Activated CD4-positive, alpha-beta T cell treated with anti-CD3 and anti-CD28 coated beads for 1 hour (primary cell): ENCODE results near the gene ADTRP.

ENCODE experiments used
- DNase-seq: peaks from one replicate; pipeline ENCODE4 v3.0.0-alpha.2; 2020

ADTRP gene

DNA sequence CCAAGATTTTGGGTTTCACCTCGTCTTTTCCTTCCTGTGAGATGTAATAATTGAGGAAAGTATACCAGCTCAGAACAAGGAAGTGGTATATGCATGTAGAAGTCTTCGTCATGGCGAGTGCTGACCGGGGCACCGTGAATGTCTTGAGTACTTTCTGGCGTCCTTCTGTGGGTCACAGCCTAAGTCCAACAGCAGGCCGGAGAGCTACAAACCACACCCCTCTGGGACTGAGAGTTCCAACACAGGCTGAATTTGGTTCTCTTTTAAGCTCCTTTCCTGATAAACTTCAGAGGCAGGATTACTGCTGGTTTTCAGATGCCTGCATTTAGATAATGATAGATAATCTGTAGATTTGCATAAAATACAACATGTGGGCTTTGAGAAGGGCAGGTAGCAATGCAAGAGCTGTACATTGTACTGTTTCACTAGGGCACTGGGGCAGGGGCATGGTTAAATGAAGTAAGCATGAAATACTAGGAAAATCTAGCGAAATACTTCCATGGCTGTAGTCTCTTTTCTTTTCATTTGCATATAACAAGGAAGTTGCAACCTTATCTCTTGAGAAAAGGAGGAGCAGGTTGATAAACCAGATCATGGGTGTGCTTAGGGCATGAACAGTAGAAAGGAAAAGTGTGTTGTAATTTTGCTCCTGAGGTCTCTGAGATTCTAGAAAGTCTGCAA, at the start of gene ADTRP:
TSS of gene ADTRP (minus strand) at position 156 of the 681 bp plus-strand sequence. CDS start at position 112, 44 bp downstream.
- no peak for DNase-seq

DNA sequence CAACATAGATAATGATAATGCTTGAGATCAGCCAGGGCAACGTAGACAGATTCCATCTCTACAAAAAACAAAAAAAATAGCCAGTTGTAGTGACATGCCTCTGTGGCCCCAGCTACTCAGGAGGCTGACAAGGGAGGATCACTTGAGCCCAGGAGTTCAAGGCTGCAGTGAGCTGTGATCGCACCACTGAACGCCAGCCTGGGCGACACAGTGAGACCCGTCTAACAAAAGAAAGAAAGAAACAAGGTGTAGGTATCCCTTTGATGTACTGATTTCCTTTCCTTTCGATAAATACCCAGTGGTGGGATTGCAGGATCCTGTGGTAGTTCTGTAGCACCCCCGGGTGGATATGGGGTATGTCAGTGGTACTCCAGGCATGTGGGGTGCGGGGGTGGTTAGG, 48.2 kb upstream of the ADTRP start:
- no peak for DNase-seq

DNA sequence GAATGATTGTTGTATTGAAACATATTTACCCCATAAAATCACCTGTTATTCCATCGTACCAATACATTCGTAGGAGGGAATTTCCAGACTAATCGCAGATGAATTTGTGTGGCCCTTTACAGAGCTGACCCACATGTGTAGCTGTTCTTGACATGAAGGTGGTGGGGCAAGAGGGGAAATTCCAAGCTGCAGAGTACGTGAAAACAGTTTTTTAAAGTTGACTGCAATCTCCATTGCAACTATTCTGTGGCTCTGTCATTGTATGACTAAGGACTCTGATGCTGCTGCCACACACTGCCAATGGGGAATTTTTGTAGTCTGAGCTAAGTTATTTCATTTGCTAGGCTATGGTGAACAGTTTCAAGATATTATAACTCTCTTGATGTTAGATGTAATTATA, 46.4 kb upstream of the ADTRP start:
- DNase-seq = no peak

GRCh38 chr6:11822346-11822745, 43.7 kb upstream of the ADTRP start:
- no peak for DNase-seq

GRCh38 chr6:11821781-11822180, 43.2 kb upstream of the ADTRP start:
- DNase-seq = no peak

- DNase-seq = no peak
Measured at GRCh38 chr6:11820821-11821220, 42.2 kb upstream of the ADTRP start.

DNA sequence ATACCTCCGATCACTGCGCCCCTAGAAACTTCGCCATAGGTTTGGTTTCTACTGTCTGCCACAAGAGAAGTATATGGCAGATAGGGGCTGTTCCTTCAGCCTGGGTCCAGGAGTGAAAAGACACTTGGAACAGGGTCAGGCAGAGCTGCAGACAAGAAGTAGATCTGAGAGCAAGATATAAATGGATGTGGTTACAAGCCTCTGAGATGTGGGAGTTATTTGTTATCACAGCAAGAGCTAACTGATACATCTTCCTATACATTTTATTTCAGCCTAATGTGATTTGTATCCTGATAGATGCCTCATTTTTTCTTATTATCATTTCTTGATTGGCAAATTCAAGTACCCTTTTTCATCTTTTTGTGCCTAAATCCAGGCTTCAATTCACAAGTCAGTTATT, 40.9 kb upstream of the ADTRP start:
- no peak for DNase-seq

DNA sequence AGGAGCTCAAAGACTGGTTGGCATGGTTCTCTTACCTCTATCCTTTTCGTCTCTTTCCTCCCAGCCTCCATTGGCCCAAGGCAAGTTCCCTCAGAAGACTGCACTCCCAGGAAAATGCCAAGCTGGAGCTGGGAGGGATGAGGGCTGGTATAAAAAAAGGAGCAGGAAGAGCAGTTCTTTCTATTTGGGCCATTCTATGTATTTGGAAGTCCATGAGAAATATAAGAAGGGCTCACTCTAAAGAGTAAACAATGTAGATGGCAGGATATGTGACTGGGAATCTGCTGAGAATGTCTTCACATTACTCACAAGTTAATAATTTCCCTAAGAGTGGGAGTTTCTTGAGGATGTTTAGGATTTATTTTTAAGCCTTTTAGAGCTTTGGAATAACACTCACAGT, 36.6 kb upstream of the ADTRP start:
- no peak for DNase-seq

DNA sequence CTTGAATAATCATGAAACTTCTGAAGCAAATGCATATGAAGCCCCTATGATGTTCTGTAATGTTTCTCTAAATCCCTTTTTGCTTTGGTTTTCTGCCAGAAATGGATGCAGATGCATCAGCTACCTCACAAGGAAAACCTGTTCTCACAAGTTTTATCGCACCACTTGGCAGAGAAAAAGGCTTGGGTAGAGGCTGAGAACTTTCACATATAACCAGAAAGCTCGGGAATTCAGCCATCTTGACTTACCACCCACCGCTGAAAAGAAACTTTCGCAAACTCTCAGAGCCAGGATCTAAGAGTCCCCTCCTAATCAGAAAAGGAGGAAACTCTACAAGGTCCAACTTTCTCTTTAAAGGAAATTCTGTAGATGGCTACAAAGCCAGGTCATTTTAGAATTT, 36.2 kb upstream of the ADTRP start:
- DNase-seq = no peak

GRCh38 chr6:11814106-11814505, 35.5 kb upstream of the ADTRP start:
- DNase-seq = no peak

DNA sequence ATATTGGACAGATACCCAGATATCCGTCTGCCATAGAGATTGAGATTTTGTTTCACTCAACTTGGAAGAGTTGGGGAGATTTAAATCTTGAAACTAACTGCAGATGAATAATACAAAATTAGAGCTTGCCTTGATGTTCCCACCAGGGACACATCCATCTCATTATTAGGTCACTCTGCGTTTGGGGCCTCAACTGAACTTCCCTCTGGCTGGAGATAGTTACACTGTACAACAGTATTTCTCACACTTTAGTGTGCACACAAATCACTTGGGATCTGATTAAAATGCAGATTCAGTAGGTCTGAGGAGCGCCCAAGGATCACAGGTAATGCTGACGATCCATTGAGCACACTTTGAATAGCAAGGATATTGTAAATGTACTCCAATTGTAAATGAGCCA, 35.0 kb upstream of the ADTRP start:
- DNase-seq = no peak

- no peak for DNase-seq
Measured at GRCh38 chr6:11812951-11813350, 34.3 kb upstream of the ADTRP start.

DNA sequence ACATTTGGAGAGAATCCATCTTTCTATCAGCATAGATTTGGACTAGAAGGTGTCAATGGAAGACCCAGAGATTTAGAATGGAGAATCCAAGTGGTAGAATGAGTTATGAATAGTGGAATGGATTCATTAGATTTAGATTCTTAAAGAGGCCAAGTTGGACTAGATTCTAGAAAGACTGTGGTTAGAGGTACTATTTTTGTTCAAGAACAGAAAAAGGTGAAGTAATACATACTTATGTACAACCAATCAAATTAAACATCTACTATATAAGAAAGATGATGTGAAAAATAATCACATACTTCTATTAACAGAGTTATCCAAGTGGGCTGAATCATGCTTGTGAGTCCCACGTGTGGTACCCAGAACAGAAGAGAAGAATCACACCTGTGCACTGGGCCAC, 33.8 kb upstream of the ADTRP start:
- DNase-seq = no peak

DNA sequence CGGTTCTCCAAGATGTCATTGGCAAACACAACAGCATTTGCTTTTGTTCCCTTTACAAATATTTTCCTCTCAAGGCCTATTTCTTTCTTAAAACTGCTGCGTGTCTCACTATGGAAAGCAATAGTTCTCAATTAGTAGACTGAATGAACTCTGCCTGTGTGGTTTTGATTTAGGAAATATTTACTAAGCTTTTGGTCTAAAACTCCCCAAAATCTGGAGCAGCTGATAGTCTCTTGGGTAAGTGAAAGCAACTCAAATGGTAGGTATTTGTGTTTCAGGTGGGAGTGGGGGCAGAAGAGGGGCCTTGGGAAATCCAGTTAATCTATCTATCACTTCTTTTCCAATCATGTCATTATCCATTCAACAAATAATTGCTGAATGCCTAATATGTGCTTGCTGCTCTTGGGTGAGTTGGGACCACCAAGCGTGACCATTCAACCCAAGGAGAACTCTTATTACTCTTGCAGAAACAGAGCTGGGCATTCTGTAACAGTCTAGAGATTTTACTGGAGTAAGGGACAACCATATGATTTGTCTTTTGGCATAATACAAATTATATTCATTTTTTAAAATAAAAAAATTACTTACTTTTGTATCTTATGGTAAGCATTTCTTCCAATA, 33.2 kb upstream of the ADTRP start:
- DNase-seq = no peak

GRCh38 chr6:11810854-11811643, 32.4 kb upstream of the ADTRP start:
- no peak for DNase-seq

GRCh38 chr6:11810039-11810541, 31.5 kb upstream of the ADTRP start:
- DNase-seq = no peak

GRCh38 chr6:11808054-11808453, 29.5 kb upstream of the ADTRP start:
- no peak for DNase-seq

GRCh38 chr6:11806561-11807317, 28.1 kb upstream of the ADTRP start:
- DNase-seq = no peak

DNA sequence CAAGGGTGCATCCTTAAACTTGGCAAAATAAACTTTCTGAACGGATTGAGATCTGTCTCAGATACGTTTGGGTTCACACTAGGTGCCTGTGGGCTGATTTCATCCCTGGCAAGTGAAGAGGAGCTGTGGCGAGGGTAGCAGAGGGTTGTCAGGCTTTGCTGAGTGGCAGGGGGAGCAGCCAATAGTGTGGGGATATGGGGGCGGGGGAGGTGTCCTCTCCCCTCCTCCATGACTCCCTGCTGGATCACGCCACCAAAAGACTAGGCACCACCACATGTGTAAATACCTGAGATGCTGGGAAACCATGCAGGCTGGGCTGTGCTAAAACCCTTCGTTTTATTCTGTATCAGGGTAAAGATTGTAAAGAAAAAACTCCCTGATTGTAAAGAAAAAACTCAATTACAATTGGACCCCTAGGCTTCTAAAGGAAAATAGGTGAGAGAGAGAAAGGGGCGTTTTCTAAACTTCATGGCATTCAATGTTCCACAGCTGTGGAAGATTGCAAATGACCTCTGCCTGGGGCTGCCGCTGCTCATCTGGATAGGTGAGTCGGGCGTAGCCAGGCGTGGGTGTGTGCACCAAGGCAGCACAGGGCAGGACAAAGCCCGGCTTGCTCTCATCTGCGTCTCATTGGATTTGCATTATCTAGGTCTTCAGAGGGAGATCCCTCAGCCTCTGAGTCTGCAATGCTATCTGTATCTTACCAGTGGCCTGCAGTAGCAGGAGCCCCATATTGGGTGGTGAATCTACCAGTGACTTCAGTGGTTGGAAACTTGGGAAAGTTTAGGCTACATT, 26.9 kb upstream of the ADTRP start:
- DNase-seq = no peak

DNA sequence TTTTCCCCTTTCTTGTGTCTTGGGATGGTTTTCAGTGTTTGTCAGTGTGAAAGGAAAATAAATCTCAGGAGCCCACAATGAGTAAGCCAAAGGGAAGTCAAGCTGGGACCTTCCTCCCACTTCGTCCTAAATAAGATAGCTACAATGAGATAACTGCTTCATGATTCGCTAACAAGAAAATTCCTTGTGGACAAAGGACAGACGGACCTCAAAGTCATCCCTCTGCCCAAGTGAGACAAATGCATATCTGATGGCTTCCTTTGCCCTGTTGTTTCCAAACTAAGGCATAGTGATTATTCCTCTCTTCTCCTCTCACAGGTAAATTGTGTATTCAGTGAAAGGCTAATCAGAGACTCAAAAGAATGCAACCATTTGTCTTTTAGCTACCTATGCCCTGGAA, 26.1 kb upstream of the ADTRP start:
- DNase-seq = no peak

DNA sequence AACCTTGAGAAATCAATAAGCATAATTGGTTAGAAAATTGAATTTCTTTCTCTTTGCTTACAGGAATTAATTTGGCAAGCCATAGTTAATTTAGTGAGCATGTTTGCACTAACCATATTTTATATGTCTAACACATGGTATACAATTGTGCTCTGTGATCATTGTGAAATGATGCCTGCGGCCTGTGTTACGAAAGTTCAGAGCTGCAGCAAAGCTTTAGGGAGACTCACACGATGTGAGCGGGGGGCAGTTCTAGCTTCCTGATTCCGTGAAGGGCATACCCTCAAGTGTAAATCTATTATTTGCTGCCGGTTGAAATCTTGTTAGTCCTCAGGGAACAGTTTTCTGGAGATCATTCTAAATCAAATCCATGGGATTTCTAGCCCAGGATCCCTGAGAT, 25.5 kb upstream of the ADTRP start:
- DNase-seq = no peak

GRCh38 chr6:11803591-11803971, 25.0 kb upstream of the ADTRP start:
- no peak for DNase-seq
